Mucosa of descending colon (tissue), 3 donors: Measurements from ENCODE around the gene SENP6. TPM values are rescaled to one million over a fixed set of nuclear protein-coding genes. Genes with fewer than 3 reads are reported as not detected.

Experiments
- ATAC-seq: fragments of 200-7000 bp; cut with Tn5 transposase; one replicate; pipeline ENCODE4 v1.9.1; 2020; ENCODE audit warnings: mild to moderate bottlenecking, moderate library complexity
- DNase-seq, 3 donors: peaks; one replicate each; pipeline ENCODE4 v3.0.0-alpha.2; 2020
- H3K36me3 ChIP-seq: fragments of 200-600 bp; one replicate; pipeline ENCODE4 v1.8.0; 2021; ENCODE audit warnings: low read depth, mild to moderate bottlenecking
- H3K4me1 ChIP-seq: fragments of 200-600 bp; one replicate; pipeline ENCODE4 v1.8.0; 2021; ENCODE audit warnings: low read depth, mild to moderate bottlenecking
- H3K4me3 ChIP-seq: fragments of 200-600 bp; one replicate; pipeline ENCODE4 v1.8.0; 2021; ENCODE audit warnings: mild to moderate bottlenecking
- H3K9me3 ChIP-seq: fragments of 200-600 bp; one replicate; pipeline ENCODE4 v1.8.0; 2021; ENCODE audit warnings: mild to moderate bottlenecking
- intact Hi-C, 2 donors: fragments of 100-400 bp; cut with DNase I in 1 of 2; cut with micrococcal nuclease in 1 of 2; formaldehyde crosslinking; loops; one replicate each; pipeline versions ENCODE4 v1.11.0 to v1.11.1; 2022; cut with DNase I, micrococcal nuclease
- total RNA-seq, 3 donors: library from RNA; stranded (reverse); fragmentation: NEBNext Ultra II Directional in 2 of 3; extraction: Animal tissue kit (Norgen Biotek cat#: 25700) in 2 of 3; gene quantifications; one replicate each; pipeline versions ENCODE4 v1.2.1 to v1.2.4, GENCODE V29; 2021 to 2023
- TF ChIP-seq, protein P1 (sequence below): fragments of 200-600 bp; IDR thresholded peaks from one replicate; pipeline ENCODE4 v1.8.0; 2022; ENCODE audit warnings: antibody characterized with exemption, mild to moderate bottlenecking
- donor health status: DM: no; HTN: no; CAD: no; lungs with moderate emphysema.
- donor health status: DM: no; HTN: no; CAD: no.
- donor health status: DM: no; HTN: yes; CAD: no.

SENP6 gene
- total RNA-seq, 3 donors from 2014 or later, result 72.2 to 117 (median 84.4) TPM

- no peaks in the 10 kb centered on the region for H3K9me3 ChIP-seq
- H3K4me1 ChIP-seq, result peaks cover 25% of the 10 kb centered on the region
- H3K36me3 ChIP-seq, result no peaks in the 10 kb centered on the region
- no peak for ATAC-seq
- TF ChIP-seq, protein P1, sequence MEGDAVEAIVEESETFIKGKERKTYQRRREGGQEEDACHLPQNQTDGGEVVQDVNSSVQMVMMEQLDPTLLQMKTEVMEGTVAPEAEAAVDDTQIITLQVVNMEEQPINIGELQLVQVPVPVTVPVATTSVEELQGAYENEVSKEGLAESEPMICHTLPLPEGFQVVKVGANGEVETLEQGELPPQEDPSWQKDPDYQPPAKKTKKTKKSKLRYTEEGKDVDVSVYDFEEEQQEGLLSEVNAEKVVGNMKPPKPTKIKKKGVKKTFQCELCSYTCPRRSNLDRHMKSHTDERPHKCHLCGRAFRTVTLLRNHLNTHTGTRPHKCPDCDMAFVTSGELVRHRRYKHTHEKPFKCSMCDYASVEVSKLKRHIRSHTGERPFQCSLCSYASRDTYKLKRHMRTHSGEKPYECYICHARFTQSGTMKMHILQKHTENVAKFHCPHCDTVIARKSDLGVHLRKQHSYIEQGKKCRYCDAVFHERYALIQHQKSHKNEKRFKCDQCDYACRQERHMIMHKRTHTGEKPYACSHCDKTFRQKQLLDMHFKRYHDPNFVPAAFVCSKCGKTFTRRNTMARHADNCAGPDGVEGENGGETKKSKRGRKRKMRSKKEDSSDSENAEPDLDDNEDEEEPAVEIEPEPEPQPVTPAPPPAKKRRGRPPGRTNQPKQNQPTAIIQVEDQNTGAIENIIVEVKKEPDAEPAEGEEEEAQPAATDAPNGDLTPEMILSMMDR, result no peak
- no peak for DNase-seq
- intact Hi-C loops, result no loop called here
- no peak overlapping the region for H3K4me3 ChIP-seq
Observed at GRCh38 chr6:75604294-75604693, 2.6 kb downstream of the SENP6 start.

DNA sequence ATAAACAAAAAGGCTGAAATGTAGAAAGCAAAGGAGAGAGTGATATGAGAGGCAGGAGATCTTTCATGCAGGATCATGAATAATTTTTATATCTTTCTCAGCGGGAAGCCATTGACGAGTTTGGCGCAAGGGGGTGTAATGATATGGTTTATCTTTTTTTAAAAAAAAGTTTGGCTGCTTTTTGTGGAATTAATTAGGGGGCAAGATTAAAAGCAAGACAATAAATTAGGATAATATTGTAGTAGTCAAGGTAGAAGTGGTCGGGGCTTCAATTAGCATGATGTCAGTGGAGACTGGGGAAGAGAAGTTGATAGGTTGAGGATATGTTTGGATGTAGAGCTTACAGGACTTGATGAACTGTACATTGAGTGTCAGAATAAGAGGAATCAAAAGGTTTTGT is 4.0 kb downstream of the SENP6 start:
- Histone ChIP-seq H3K4me3 (no peak overlapping the region), H3K36me3 (no peaks in the 10 kb centered on the region), H3K4me1 (peaks cover 35% of the 10 kb centered on the region), H3K9me3 (no peaks in the 10 kb centered on the region)
- no peak for ATAC-seq
- DNase-seq, result no peak
- intact Hi-C loops, result no loop called here
- TF ChIP-seq, protein P1, result no peak

GRCh38 chr6:75608304-75608703 is 6.6 kb downstream of the SENP6 start:
- intact Hi-C loops, result no loop called here
- ATAC-seq (no peak), DNase-seq (no peak)
- Histone ChIP-seq H3K4me3 (no peak overlapping the region), H3K4me1 (peaks cover 53% of the 10 kb centered on the region), H3K36me3 (no peaks in the 10 kb centered on the region), H3K9me3 (no peaks in the 10 kb centered on the region)
- TF ChIP-seq, protein P1, result no peak

DNA sequence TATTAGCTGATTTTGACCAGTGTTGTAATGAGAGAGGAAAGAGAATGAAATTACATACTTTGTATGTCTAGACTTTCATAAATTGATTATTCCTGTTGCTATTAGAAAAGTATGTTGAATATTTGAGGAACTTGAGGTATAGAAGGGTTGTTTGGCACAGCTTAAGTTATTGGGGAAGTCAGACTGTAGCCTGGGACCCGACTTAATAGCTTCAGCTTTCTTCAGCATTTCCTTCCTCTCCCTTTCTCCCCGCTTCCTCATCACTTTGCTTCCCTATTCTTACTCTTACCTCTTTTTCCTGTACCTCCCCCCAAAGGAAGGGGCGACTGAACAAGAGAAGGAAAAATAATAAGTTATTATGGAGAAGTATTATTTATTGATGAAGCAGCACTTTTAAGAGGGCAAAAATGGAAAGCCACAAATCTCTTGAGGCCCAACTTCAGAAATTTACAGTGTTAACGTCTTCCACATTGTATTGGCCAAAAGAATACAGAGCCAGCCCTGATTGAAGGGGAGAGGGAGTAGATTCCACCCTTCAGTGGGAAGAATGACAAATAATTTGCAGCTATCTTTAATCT is 7.4 kb downstream of the SENP6 start:
- ATAC-seq (no peak), DNase-seq (no peak)
- peaks cover 60% of the 10 kb centered on the region for H3K4me1 ChIP-seq

GRCh38 chr6:75609639-75610590 is 8.2 kb downstream of the SENP6 start:
- DNase-seq, result no peak
- TF ChIP-seq, protein P1, result no peak
- ATAC-seq, result no peak
- Histone ChIP-seq H3K4me3 (no peak overlapping the region), H3K4me1 (peaks cover 67% of the 10 kb centered on the region), H3K9me3 (no peaks in the 10 kb centered on the region), H3K36me3 (no peaks in the 10 kb centered on the region)
- intact Hi-C loops, result no loop called here

More for the DNA sequence above, 7.4 kb downstream of the SENP6 start:
- Histone ChIP-seq H3K4me3 (no peak overlapping the region), H3K9me3 (no peaks in the 10 kb centered on the region), H3K36me3 (no peaks in the 10 kb centered on the region)
- TF ChIP-seq, protein P1, result no peak
- intact Hi-C loops, result no loop called here
